HepG2 (cell line): ENCODE results near the gene C1R. TPM values are rescaled to one million over a fixed set of nuclear protein-coding genes. Genes with fewer than 3 reads are reported as not detected.
A peak's percentile ranks its signal among the peaks of the same experiment; 100 is the strongest.

Source experiments
- BRD4 ChIP-seq: sonication (generic); formaldehyde crosslinking; IDR thresholded peaks from 2 replicates; pipeline ENCODE4 v1.4.0; 2020; ENCODE audit warnings: missing genetic modification reagents
- ETV5 ChIP-seq: IDR thresholded peaks from 2 replicates; pipeline ENCODE4 v1.6.1; 2018; ENCODE audit warnings: missing biosample characterization, missing genetic modification reagents, inconsistent platforms, borderline replicate concordance
- KLF13 ChIP-seq: sonication (generic); formaldehyde crosslinking; IDR thresholded peaks from 2 replicates; pipeline ENCODE4 v1.4.0; 2020; ENCODE audit warnings: mild to moderate bottlenecking, missing genetic modification reagents
- SMAD9 ChIP-seq: sonication (generic); formaldehyde crosslinking; IDR thresholded peaks from 2 replicates; pipeline ENCODE4 v1.5.1; 2020; ENCODE audit warnings: mild to moderate bottlenecking, missing genetic modification reagents
- SMARCC2 ChIP-seq: fragments of 450-650 bp; IDR thresholded peaks from 2 replicates; pipeline ENCODE4 v1.6.1; 2017; ENCODE audit warnings: antibody characterized with exemption, mild to moderate bottlenecking
- SP1 ChIP-seq, 2 experiments: fragments of 450-650 bp in 1 of 2; sonication (generic) in 1 of 2; formaldehyde crosslinking in 1 of 2; IDR thresholded peaks; 2 replicates each; pipeline versions ENCODE4 v1.4.0 to v1.6.1; 2016 to 2020; ENCODE audit warnings: missing genetic modification reagents in 1 of 2
- TBX3 ChIP-seq: fragments of 450-650 bp; IDR thresholded peaks from 2 replicates; pipeline ENCODE4 v1.6.1; 2017; ENCODE audit warnings: antibody characterized with exemption, mild to moderate bottlenecking, inconsistent platforms, borderline replicate concordance
- WIZ ChIP-seq: sonication (generic); formaldehyde crosslinking; IDR thresholded peaks from 2 replicates; pipeline ENCODE4 v1.5.1; 2020; ENCODE audit warnings: mild to moderate bottlenecking, missing genetic modification reagents
- ZBTB7A ChIP-seq: sonication (generic); formaldehyde crosslinking; IDR thresholded peaks from 2 replicates; pipeline ENCODE4 v1.8.0; 2022; ENCODE audit warnings: mild to moderate bottlenecking, missing genetic modification reagents
- ZFP36L1 ChIP-seq: sonication (generic); formaldehyde crosslinking; IDR thresholded peaks from 2 replicates; pipeline ENCODE4 v1.8.0; 2022; ENCODE audit warnings: mild to moderate bottlenecking, missing genetic modification reagents, moderate library complexity
- ZNF10 ChIP-seq: sonication (generic); formaldehyde crosslinking; IDR thresholded peaks from 2 replicates; pipeline ENCODE4 v1.4.0; 2020; ENCODE audit warnings: mild to moderate bottlenecking, low read depth, missing genetic modification reagents, borderline replicate concordance
- ZNF260 ChIP-seq: sonication (generic); formaldehyde crosslinking; IDR thresholded peaks from 2 replicates; pipeline ENCODE4 v1.4.0; 2020; ENCODE audit warnings: missing genetic modification reagents, low read depth, mild to moderate bottlenecking, borderline replicate concordance
- ZNF326 ChIP-seq: sonication (generic); formaldehyde crosslinking; IDR thresholded peaks from 2 replicates; pipeline ENCODE4 v1.4.0; 2020; ENCODE audit warnings: missing genetic modification reagents, borderline replicate concordance
- ZNF383 ChIP-seq: sonication (generic); formaldehyde crosslinking; IDR thresholded peaks from 2 replicates; pipeline ENCODE4 v1.4.0; 2020; ENCODE audit warnings: missing genetic modification reagents, mild to moderate bottlenecking, borderline replicate concordance
- ZNF460 ChIP-seq: sonication (generic); formaldehyde crosslinking; IDR thresholded peaks from 2 replicates; pipeline ENCODE4 v1.5.1; 2020; ENCODE audit warnings: missing genetic modification reagents, mild to moderate bottlenecking, borderline replicate concordance
- ZNF644 ChIP-seq: IDR thresholded peaks from 2 replicates; pipeline ENCODE4 v1.6.1; 2016; ENCODE audit warnings: low read depth
- ZNF879 ChIP-seq: sonication (generic); formaldehyde crosslinking; IDR thresholded peaks from 2 replicates; pipeline ENCODE4 v1.8.1; 2023; ENCODE audit warnings: missing genetic modification reagents
- polyA plus RNA-seq, 8 experiments: library from polyadenylated mRNA; depleted of rRNA in 3 of 8; stranded (reverse) in 7 of 8; unstranded in 1 of 8; fragments of >200 nt; fragmentation: Illumina TruSeq in 4 of 8; extraction: Trizol in 4 of 8; gene quantifications; 2 replicates each; pipeline versions ENCODE4 v1.2.1 to v1.2.3, GENCODE V29; 2011 to 2016; ENCODE audit warnings: low read depth in 4 of 8, missing spikeins in 1 of 8, mixed read lengths in 1 of 8; ENCODE audit not compliant: insufficient read depth in 1 of 8
- total RNA-seq, 5 experiments: library from RNA; depleted of rRNA; stranded (reverse); fragments of >200 nt; fragmentation: Illumina TruSeq; extraction: Trizol; gene quantifications; 2 replicates each; pipeline ENCODE4 v1.2.3, GENCODE V29; 2016; ENCODE audit warnings: low read depth in 1 of 5
- TF ChIP-seq, protein P1 (sequence below): sonication (generic); formaldehyde crosslinking; IDR thresholded peaks from 2 replicates; pipeline ENCODE4 v1.8.1; 2023; ENCODE audit warnings: missing genetic modification reagents, inconsistent platforms, borderline replicate concordance
- TF ChIP-seq, protein P2 (sequence below): sonication (generic); formaldehyde crosslinking; IDR thresholded peaks from 2 replicates; pipeline ENCODE4 v1.9.0; 2021; ENCODE audit warnings: missing genetic modification reagents, mild to moderate bottlenecking, borderline replicate concordance
- TF ChIP-seq, protein P3 (sequence below): sonication (generic); formaldehyde crosslinking; IDR thresholded peaks from 2 replicates; pipeline ENCODE4 v1.8.1; 2023; ENCODE audit warnings: mild to moderate bottlenecking, inconsistent platforms, moderate library complexity, missing genetic modification reagents, borderline replicate concordance
- TF ChIP-seq, protein P4 (sequence below): sonication (generic); formaldehyde crosslinking; IDR thresholded peaks from 2 replicates; pipeline ENCODE4 v1.5.1; 2020; ENCODE audit warnings: missing genetic modification reagents, mild to moderate bottlenecking, borderline replicate concordance

C1R gene
- total and polyA plus RNA-seq, 2 of the 13 experiments (the other 11 are each of a cell fraction or from before 2014, with no cell fraction given), result 3.5 to 6.5 TPM

DNA sequence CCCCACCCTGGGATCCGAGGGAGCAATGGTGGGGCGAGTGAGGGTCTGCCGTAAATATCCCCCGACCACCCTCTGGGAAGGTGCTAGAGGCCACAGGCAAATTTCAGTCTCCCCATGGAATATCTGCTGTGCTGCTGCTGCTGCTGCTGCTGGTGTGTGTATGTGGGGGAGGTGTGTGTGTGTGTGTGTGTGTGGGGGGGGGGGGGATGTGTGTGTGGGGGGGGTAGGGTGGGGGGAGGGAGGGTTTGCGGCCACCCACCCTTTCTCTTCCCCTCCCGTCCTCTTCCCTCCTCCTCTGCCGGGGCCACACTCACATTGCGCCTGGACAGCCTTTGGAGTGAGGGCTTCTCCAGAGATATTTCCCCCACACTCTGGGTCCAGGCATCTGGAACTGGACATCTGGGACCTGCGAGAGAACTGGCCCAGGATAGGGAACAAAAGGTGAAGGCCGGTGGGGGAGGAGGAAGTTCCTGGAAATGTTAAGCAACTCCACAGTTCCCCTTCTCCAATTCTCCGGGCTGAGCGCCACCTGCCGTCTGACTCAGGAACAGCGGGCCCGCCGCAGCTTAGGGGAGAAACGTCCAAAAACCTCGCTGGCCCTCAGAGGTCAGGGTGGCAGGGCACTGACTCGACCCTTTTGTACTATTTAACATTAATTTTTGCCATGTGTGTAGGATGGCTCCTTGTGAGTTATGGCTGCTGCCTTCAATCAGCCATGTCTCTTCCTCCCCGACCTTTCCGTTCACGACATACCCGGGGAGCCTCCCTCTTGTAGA, 16.7 kb upstream of the C1R start, which contains the start of gene C1RL (continued):
- TF ChIP-seq TBX3 (no peak), ZNF10 (CRISPR knock-in tag) (no peak), ZFP36L1 (CRISPR knock-in tag) (no peak), ZNF879 (CRISPR knock-in tag) (no peak), SMAD9 (CRISPR knock-in tag) (no peak), ETV5 (peak; percentile 64), ZNF326 (CRISPR knock-in tag) (no peak), SMARCC2 (no peak), KLF13 (CRISPR knock-in tag) (no peak), SP1 (IDR thresholded peaks at IDR 0.05) (no peak), SP1 (CRISPR knock-in tag; IDR thresholded peaks at IDR 0.05) (no peak), ZNF383 (CRISPR knock-in tag) (no peak), ZNF260 (no peak), WIZ (no peak), ZNF460 (CRISPR knock-in tag) (no peak), ZNF644 (no peak), BRD4 (CRISPR knock-in tag) (peak; percentile 74), ZBTB7A (no peak)
- TF ChIP-seq, protein P1, sequence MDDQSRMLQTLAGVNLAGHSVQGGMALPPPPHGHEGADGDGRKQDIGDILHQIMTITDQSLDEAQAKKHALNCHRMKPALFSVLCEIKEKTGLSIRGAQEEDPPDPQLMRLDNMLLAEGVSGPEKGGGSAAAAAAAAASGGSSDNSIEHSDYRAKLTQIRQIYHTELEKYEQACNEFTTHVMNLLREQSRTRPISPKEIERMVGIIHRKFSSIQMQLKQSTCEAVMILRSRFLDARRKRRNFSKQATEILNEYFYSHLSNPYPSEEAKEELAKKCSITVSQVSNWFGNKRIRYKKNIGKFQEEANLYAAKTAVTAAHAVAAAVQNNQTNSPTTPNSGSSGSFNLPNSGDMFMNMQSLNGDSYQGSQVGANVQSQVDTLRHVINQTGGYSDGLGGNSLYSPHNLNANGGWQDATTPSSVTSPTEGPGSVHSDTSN (CRISPR knock-in tag), result no peak
- TF ChIP-seq, protein P2, sequence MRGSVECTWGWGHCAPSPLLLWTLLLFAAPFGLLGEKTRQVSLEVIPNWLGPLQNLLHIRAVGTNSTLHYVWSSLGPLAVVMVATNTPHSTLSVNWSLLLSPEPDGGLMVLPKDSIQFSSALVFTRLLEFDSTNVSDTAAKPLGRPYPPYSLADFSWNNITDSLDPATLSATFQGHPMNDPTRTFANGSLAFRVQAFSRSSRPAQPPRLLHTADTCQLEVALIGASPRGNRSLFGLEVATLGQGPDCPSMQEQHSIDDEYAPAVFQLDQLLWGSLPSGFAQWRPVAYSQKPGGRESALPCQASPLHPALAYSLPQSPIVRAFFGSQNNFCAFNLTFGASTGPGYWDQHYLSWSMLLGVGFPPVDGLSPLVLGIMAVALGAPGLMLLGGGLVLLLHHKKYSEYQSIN (CRISPR knock-in tag), result no peak
- TF ChIP-seq, protein P3, sequence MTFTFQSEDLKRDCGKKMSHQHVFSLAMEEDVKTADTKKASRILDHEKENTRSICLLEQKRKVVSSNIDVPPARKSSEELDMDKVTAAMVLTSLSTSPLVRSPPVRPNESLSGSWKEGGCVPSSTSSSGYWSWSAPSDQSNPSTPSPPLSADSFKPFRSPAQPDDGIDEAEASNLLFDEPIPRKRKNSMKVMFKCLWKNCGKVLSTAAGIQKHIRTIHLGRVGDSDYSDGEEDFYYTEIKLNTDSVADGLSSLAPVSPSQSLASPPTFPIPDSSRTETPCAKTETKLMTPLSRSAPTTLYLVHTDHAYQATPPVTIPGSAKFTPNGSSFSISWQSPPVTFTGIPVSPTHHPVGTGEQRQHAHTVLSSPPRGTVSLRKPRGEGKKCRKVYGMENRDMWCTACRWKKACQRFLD (CRISPR knock-in tag), result no peak
- TF ChIP-seq, protein P4, sequence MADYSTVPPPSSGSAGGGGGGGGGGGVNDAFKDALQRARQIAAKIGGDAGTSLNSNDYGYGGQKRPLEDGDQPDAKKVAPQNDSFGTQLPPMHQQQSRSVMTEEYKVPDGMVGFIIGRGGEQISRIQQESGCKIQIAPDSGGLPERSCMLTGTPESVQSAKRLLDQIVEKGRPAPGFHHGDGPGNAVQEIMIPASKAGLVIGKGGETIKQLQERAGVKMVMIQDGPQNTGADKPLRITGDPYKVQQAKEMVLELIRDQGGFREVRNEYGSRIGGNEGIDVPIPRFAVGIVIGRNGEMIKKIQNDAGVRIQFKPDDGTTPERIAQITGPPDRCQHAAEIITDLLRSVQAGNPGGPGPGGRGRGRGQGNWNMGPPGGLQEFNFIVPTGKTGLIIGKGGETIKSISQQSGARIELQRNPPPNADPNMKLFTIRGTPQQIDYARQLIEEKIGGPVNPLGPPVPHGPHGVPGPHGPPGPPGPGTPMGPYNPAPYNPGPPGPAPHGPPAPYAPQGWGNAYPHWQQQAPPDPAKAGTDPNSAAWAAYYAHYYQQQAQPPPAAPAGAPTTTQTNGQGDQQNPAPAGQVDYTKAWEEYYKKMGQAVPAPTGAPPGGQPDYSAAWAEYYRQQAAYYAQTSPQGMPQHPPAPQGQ (CRISPR knock-in tag), result no peak
